MM.1S (cell line): Measurements from ENCODE around the gene TAGLN3.

Experiments
- DNase-seq: peaks from one replicate; pipeline ENCODE4 v3.0.0-alpha.2; 2015
- H2AFZ ChIP-seq: fragments of 300-600 bp; sonication (generic); 2 replicates; pipeline ENCODE4 v1.6.0; 2016; ENCODE audit warnings: antibody characterized with exemption, low read length
- H3F3A ChIP-seq: fragments of 300-600 bp; sonication (generic); 2 replicates; pipeline ENCODE4 v1.6.1; 2016; ENCODE audit warnings: mild to moderate bottlenecking, antibody characterized with exemption, low read length, moderate library complexity, mixed read lengths; ENCODE audit not compliant: insufficient read depth
- H3K27ac ChIP-seq: fragments of 300-600 bp; sonication (generic); 2 replicates; pipeline ENCODE4 v1.5.1; 2016; ENCODE audit warnings: mild to moderate bottlenecking, low read length
- H3K27me3 ChIP-seq: fragments of 300-600 bp; sonication (generic); replicated peaks from 2 replicates; pipeline ENCODE4 v1.6.0; 2016; ENCODE audit warnings: low read length; ENCODE audit not compliant: insufficient read depth
- H3K36me3 ChIP-seq: fragments of 300-600 bp; sonication (generic); replicated peaks from 2 replicates; pipeline ENCODE4 v1.6.1; 2016; ENCODE audit warnings: mild to moderate bottlenecking, low read length, mixed read lengths; ENCODE audit not compliant: insufficient read depth
- H3K4me1 ChIP-seq: fragments of 300-600 bp; sonication (generic); 2 replicates; pipeline ENCODE4 v1.6.1; 2016; ENCODE audit warnings: low read length, mixed read lengths
- H3K4me2 ChIP-seq: fragments of 300-600 bp; sonication (generic); 2 replicates; pipeline ENCODE4 v1.6.0; 2016; ENCODE audit warnings: low read depth, low read length
- H3K4me3 ChIP-seq: fragments of 300-600 bp; sonication (generic); 2 replicates; pipeline ENCODE4 v1.5.1; 2016; ENCODE audit warnings: low read length, mixed read lengths
- H3K79me2 ChIP-seq: fragments of 300-600 bp; sonication (generic); 2 replicates; pipeline ENCODE4 v1.6.1; 2016; ENCODE audit warnings: mixed run types, low read length, mixed read lengths
- H3K9ac ChIP-seq: fragments of 300-600 bp; sonication (generic); 2 replicates; pipeline ENCODE4 v1.6.1; 2016; ENCODE audit warnings: low read length, mixed read lengths
- H3K9me2 ChIP-seq: fragments of 300-600 bp; sonication (generic); replicated peaks from 2 replicates; pipeline ENCODE4 v1.6.1; 2016; ENCODE audit warnings: mild to moderate bottlenecking, low read length, mixed read lengths; ENCODE audit not compliant: insufficient read depth
- H3K9me3 ChIP-seq: fragments of 300-600 bp; sonication (generic); replicated peaks from 2 replicates; pipeline ENCODE4 v1.6.1; 2016; ENCODE audit warnings: mild to moderate bottlenecking, low read length, mixed read lengths; ENCODE audit not compliant: insufficient read depth
- H4K20me1 ChIP-seq: fragments of 300-600 bp; sonication (generic); 2 replicates; pipeline ENCODE4 v1.6.1; 2016; ENCODE audit warnings: mild to moderate bottlenecking, low read length, moderate library complexity, mixed read lengths; ENCODE audit not compliant: insufficient read depth
- EZH2 ChIP-seq: fragments of 300-600 bp; sonication (generic); optimal IDR thresholded peaks from 2 replicates; pipeline ENCODE3; 2017; ENCODE audit warnings: low read depth, mild to moderate bottlenecking, antibody characterized with exemption, low read length, mixed read lengths
- EZH2phosphoT487 ChIP-seq: fragments of 300-600 bp; sonication (generic); IDR thresholded peaks from 2 replicates; pipeline ENCODE4 v1.6.1; 2018; ENCODE audit warnings: antibody characterized with exemption, low read length
- TF ChIP-seq, protein P1 (sequence below): fragments of 300-600 bp; sonication (generic); IDR thresholded peaks from 2 replicates; pipeline ENCODE4 v1.5.1; 2016; ENCODE audit warnings: antibody characterized with exemption, low read length, mixed read lengths

Gene TAGLN3

DNA sequence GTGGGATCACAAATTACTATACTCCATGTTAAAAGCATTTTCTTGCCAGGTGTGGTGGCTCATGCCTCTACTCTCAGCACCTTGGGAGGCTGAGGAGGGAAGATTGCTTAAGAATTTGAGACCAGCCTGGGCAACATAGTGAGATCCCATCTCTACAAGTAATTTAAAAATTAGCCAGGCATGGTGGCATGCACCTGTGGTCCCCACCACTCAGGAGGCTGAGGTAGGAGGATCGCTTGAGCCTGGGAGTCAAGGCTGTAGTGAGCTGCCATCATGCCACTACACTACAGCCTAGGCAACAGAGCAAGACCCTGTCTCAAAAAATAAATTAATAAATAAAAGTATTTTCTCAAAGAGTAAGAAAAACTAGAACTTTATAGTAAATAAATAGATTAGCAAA, 42.8 kb upstream of the TAGLN3 start:
- Histone ChIP-seq H3K4me3 (no peak overlapping the region), H3K27me3 (no peaks in the 10 kb centered on the region), H3K79me2 (no peaks in the 10 kb centered on the region), H3K4me1 (no peaks in the 10 kb centered on the region), H3F3A (no peaks in the 10 kb centered on the region), H3K36me3 (no peaks in the 10 kb centered on the region), H2AFZ (no peak overlapping the region), H3K4me2 (no peak overlapping the region), H4K20me1 (no peaks in the 10 kb centered on the region), H3K9ac (no peak overlapping the region), H3K9me2 (no peaks in the 10 kb centered on the region), H3K9me3 (no peaks in the 10 kb centered on the region), H3K27ac (no peak overlapping the region)
- DNase-seq, result no peak
- TF ChIP-seq EZH2phosphoT487 (no peak), EZH2 (no peak)
- TF ChIP-seq, protein P1, sequence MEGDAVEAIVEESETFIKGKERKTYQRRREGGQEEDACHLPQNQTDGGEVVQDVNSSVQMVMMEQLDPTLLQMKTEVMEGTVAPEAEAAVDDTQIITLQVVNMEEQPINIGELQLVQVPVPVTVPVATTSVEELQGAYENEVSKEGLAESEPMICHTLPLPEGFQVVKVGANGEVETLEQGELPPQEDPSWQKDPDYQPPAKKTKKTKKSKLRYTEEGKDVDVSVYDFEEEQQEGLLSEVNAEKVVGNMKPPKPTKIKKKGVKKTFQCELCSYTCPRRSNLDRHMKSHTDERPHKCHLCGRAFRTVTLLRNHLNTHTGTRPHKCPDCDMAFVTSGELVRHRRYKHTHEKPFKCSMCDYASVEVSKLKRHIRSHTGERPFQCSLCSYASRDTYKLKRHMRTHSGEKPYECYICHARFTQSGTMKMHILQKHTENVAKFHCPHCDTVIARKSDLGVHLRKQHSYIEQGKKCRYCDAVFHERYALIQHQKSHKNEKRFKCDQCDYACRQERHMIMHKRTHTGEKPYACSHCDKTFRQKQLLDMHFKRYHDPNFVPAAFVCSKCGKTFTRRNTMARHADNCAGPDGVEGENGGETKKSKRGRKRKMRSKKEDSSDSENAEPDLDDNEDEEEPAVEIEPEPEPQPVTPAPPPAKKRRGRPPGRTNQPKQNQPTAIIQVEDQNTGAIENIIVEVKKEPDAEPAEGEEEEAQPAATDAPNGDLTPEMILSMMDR, result no peak

DNA sequence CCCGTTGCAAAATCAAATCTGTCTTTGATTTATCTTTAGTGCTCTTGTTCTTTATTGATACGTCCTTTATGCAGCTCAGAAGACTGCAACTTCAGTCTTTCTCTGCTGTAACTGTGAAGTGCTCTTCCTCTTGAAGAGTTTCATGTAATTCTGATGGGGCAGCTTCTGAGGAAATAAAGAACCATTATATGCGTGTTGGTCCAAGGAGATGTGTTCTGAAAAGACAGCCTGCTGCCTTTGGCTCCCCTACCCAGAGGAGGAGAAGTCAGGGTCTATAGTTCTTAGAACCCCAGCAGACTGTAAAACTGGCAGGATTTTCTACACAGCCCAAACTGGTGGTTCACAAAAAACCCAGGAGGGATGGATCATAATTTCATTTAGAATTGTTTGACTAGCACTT, 42.3 kb upstream of the TAGLN3 start:
- Histone ChIP-seq H3K9me3 (no peaks in the 10 kb centered on the region), H3K9me2 (no peaks in the 10 kb centered on the region), H3K27ac (no peak overlapping the region), H3K4me3 (no peak overlapping the region), H3F3A (no peaks in the 10 kb centered on the region), H2AFZ (no peak overlapping the region), H3K4me1 (no peaks in the 10 kb centered on the region), H3K4me2 (no peak overlapping the region), H3K27me3 (no peaks in the 10 kb centered on the region), H4K20me1 (no peaks in the 10 kb centered on the region), H3K9ac (no peak overlapping the region), H3K36me3 (no peaks in the 10 kb centered on the region), H3K79me2 (no peaks in the 10 kb centered on the region)
- DNase-seq, result no peak
- no peak for TF ChIP-seq EZH2phosphoT487
- TF ChIP-seq, protein P1, result no peak
- TF ChIP-seq EZH2, result no peak

DNA sequence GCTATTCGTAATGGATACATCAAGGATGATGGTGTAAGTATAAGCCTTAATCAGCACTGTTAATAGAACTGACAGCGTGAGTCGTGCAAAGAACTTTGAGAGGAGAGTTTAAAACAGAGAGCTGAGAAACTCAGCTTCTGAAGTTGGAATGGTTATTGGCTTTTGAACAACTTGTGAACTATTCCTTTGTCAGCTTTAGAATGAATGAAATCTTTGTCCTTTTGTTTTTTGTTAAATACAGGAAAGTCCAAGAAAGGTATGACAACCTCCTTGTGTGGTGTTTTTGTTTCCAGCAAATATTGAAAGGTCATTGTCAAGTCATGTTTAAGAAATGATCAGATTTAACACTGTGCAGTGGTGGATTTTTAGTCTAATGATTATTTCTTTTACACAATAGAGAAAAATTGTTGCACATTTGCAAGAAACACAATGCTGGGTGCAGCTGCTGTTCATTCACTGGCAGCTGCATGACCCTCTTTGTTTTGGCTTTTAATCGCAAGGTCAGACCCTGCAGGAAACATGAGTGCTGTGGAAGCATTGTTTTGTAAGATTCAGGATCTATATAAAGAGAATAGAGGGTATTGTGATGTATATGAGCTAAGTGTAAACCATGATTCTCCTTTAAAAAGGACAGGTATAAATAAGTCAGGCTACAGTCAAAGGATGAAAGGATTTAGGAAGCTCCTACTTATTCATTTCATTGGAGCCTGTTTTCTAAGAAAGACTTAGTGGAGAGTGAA, 41.6 kb upstream of the TAGLN3 start:
- H3K9ac ChIP-seq, result no peak overlapping the region
- no peaks in the 10 kb centered on the region for H4K20me1 ChIP-seq
- no peaks in the 10 kb centered on the region for H3K4me1 ChIP-seq
- H2AFZ ChIP-seq, result no peak overlapping the region
- no peaks in the 10 kb centered on the region for H3K27me3 ChIP-seq
- no peaks in the 10 kb centered on the region for H3K9me2 ChIP-seq
- TF ChIP-seq EZH2, result no peak
- no peak for TF ChIP-seq EZH2phosphoT487
- H3F3A ChIP-seq, result no peaks in the 10 kb centered on the region
- H3K36me3 ChIP-seq, result no peaks in the 10 kb centered on the region
- H3K4me2 ChIP-seq, result no peak overlapping the region
- DNase-seq, result no peak
- H3K27ac ChIP-seq, result no peak overlapping the region
- H3K9me3 ChIP-seq, result no peaks in the 10 kb centered on the region
- H3K4me3 ChIP-seq, result no peak overlapping the region
- no peaks in the 10 kb centered on the region for H3K79me2 ChIP-seq

GRCh38 chr3:111961461-111962164, 37.1 kb upstream of the TAGLN3 start:
- H3K4me2 ChIP-seq, result no peak overlapping the region

More at GRCh38 chr3:111961461-111962164, 37.1 kb upstream of the TAGLN3 start:
- Histone ChIP-seq H3K79me2 (no peaks in the 10 kb centered on the region), H3K4me3 (no peak overlapping the region), H3K9me2 (no peaks in the 10 kb centered on the region), H3K4me1 (no peaks in the 10 kb centered on the region), H3K9me3 (no peaks in the 10 kb centered on the region), H3K9ac (no peak overlapping the region), H4K20me1 (no peaks in the 10 kb centered on the region), H3K36me3 (no peaks in the 10 kb centered on the region), H3F3A (no peaks in the 10 kb centered on the region), H2AFZ (no peak overlapping the region), H3K27me3 (no peaks in the 10 kb centered on the region), H3K27ac (no peak overlapping the region)
- DNase-seq, result no peak
- TF ChIP-seq EZH2, result no peak
- TF ChIP-seq, protein P1, result no peak
- no peak for TF ChIP-seq EZH2phosphoT487
